Mesendoderm (in vitro differentiated cells): ENCODE results near the gene KITLG.

Source experiments
- DNase-seq: peaks from one replicate; pipeline ENCODE4 v3.0.0; 2013
- H2AK5ac ChIP-seq: 2 replicates; pipeline ENCODE4 v1.6.1; 2013; ENCODE audit warnings: low read length, inconsistent platforms
- H2BK120ac ChIP-seq: 2 replicates; pipeline ENCODE4 v1.6.1; 2013; ENCODE audit warnings: low read depth, mild to moderate bottlenecking, low read length, moderate library complexity, mixed read lengths
- H2BK15ac ChIP-seq: replicated peaks from 2 replicates; pipeline ENCODE4 v1.6.1; 2013; ENCODE audit warnings: low read depth, mild to moderate bottlenecking, moderate library complexity
- H2BK5ac ChIP-seq: 2 replicates; pipeline ENCODE4 v1.6.1; 2013; ENCODE audit warnings: low read length, inconsistent platforms
- H3K18ac ChIP-seq: 2 replicates; pipeline ENCODE4 v1.6.1; 2013; ENCODE audit warnings: mild to moderate bottlenecking, low read length, mixed read lengths
- H3K23ac ChIP-seq: one replicate; pipeline ENCODE4 v1.6.1; 2013; ENCODE audit warnings: low read length
- H3K27ac ChIP-seq: 2 replicates; pipeline ENCODE4 v1.5.1; 2013; ENCODE audit warnings: low read depth, mild to moderate bottlenecking, inconsistent platforms, low read length, moderate library complexity
- H3K27me3 ChIP-seq: 2 replicates; pipeline ENCODE4 v1.6.1; 2013; ENCODE audit warnings: low read length, control low read depth, mild to moderate bottlenecking, inconsistent platforms; ENCODE audit not compliant: insufficient read depth, poor library complexity
- H3K36me3 ChIP-seq: 2 replicates; pipeline ENCODE4 v1.6.1; 2013; ENCODE audit warnings: low read length, inconsistent platforms; ENCODE audit not compliant: control insufficient read depth, insufficient read depth
- H3K4ac ChIP-seq: one replicate; pipeline ENCODE4 v1.6.1; 2013; ENCODE audit warnings: low read depth, mild to moderate bottlenecking, low read length, moderate library complexity
- H3K4me1 ChIP-seq: 2 replicates; pipeline ENCODE4 v1.6.1; 2013; ENCODE audit warnings: low read depth, low read length, inconsistent platforms; ENCODE audit not compliant: control insufficient read depth
- H3K4me2 ChIP-seq: 2 replicates; pipeline ENCODE4 v1.6.1; 2013; ENCODE audit warnings: low read length
- H3K4me3 ChIP-seq: 2 replicates; pipeline ENCODE4 v1.5.1; 2013; ENCODE audit warnings: mild to moderate bottlenecking, low read length
- H3K56ac ChIP-seq: one replicate; pipeline ENCODE4 v1.6.1; 2013; ENCODE audit warnings: low read length
- H3K79me1 ChIP-seq: 2 replicates; pipeline ENCODE4 v1.6.1; 2013; ENCODE audit warnings: low read length, inconsistent platforms
- H3K79me2 ChIP-seq: 2 replicates; pipeline ENCODE4 v1.6.1; 2013; ENCODE audit warnings: mild to moderate bottlenecking, low read length; ENCODE audit not compliant: control insufficient read depth, insufficient read depth
- H3K9ac ChIP-seq: 2 replicates; pipeline ENCODE4 v1.6.1; 2013; ENCODE audit warnings: low read length, inconsistent platforms
- H4K5ac ChIP-seq: one replicate; pipeline ENCODE4 v1.6.1; 2013; ENCODE audit warnings: low read length
- H4K8ac ChIP-seq: one replicate; pipeline ENCODE4 v1.6.1; 2013; ENCODE audit warnings: low read depth, mild to moderate bottlenecking, control low read depth, low read length, moderate library complexity
- WGBS: extraction: QIAGEN DNeasy Blood & Tissue Kit; methylation state at CpG from one replicate; pipeline ENCODE4 v1.1.7; 2013; ENCODE audit warnings: low lambda C conversion rate, missing lambda C conversion rate; ENCODE audit not compliant: insufficient coverage; ENCODE audit errors: extremely low coverage; 5-methylcytosine and 5-hydroxymethylcytosine counted together

Gene KITLG

GRCh38 chr12:88575361-88575970 is 4.8 kb downstream of the KITLG start:
- H2AK5ac ChIP-seq = no peak overlapping the region
- peaks cover 7% of the 10 kb centered on the region for H3K79me1 ChIP-seq
- H3K27me3 ChIP-seq = no peaks in the 10 kb centered on the region
- no peak overlapping the region for H4K8ac ChIP-seq
- H3K4me2 ChIP-seq = no peak overlapping the region
- H3K36me3 ChIP-seq = no peaks in the 10 kb centered on the region
- no peak for DNase-seq
- H3K79me2 ChIP-seq = peaks cover 37% of the 10 kb centered on the region
- no peak overlapping the region for H3K27ac ChIP-seq
- no peak overlapping the region for H3K9ac ChIP-seq
- peaks cover 8% of the 10 kb centered on the region for H3K4me1 ChIP-seq
- no peak overlapping the region for H2BK5ac ChIP-seq
- no peak overlapping the region for H3K18ac ChIP-seq
- no peak overlapping the region for H2BK15ac ChIP-seq
- no peak overlapping the region for H3K4ac ChIP-seq
- H3K23ac ChIP-seq = no peak overlapping the region
- H2BK120ac ChIP-seq = no peak overlapping the region
- no peak overlapping the region for H3K56ac ChIP-seq
- no peak overlapping the region for H3K4me3 ChIP-seq
- no CpG with 5 or more reads among the region's 2 CpGs for WGBS
- H4K5ac ChIP-seq = no peak overlapping the region

- Histone ChIP-seq H3K4me1 (peaks cover 8% of the 10 kb centered on the region), H3K4ac (no peak overlapping the region), H3K36me3 (no peaks in the 10 kb centered on the region), H4K5ac (no peak overlapping the region), H3K9ac (no peak overlapping the region), H2BK120ac (no peak overlapping the region), H3K4me3 (no peak overlapping the region), H3K27ac (no peak overlapping the region), H3K56ac (no peak overlapping the region), H3K4me2 (no peak overlapping the region), H2AK5ac (no peak overlapping the region), H2BK5ac (no peak overlapping the region), H3K79me1 (peaks cover 7% of the 10 kb centered on the region), H3K79me2 (peaks cover 35% of the 10 kb centered on the region), H2BK15ac (no peak overlapping the region), H3K23ac (no peak overlapping the region), H4K8ac (no peak overlapping the region), H3K18ac (no peak overlapping the region), H3K27me3 (no peaks in the 10 kb centered on the region)
- peak; percentile 64 for DNase-seq
- WGBS = no CpG with 5 or more reads among the region's 2 CpGs
These were observed 6.0 kb downstream of the KITLG start for GRCh38 chr12:88574278-88574677.

- H4K8ac ChIP-seq = no peak overlapping the region
- no CpG with 5 or more reads among the region's 4 CpGs for WGBS
- no peak overlapping the region for H2BK5ac ChIP-seq
- H3K4me3 ChIP-seq = no peak overlapping the region
- no peak overlapping the region for H3K4me2 ChIP-seq
- H3K27me3 ChIP-seq = no peaks in the 10 kb centered on the region
- no peak overlapping the region for H3K27ac ChIP-seq
- peaks cover 7% of the 10 kb centered on the region for H3K79me1 ChIP-seq
- DNase-seq = no peak
- no peak overlapping the region for H3K9ac ChIP-seq
- no peak overlapping the region for H2BK120ac ChIP-seq
- no peak overlapping the region for H3K56ac ChIP-seq
- H2BK15ac ChIP-seq = no peak overlapping the region
- H3K18ac ChIP-seq = no peak overlapping the region
- H4K5ac ChIP-seq = no peak overlapping the region
- H3K4me1 ChIP-seq = peaks cover 8% of the 10 kb centered on the region
- no peak overlapping the region for H3K4ac ChIP-seq
- no peaks in the 10 kb centered on the region for H3K36me3 ChIP-seq
- H3K23ac ChIP-seq = no peak overlapping the region
- H2AK5ac ChIP-seq = no peak overlapping the region
- peaks cover 34% of the 10 kb centered on the region for H3K79me2 ChIP-seq
These were observed 6.7 kb downstream of the KITLG start for GRCh38 chr12:88573583-88573982.

GRCh38 chr12:88572781-88573549 is 7.3 kb downstream of the KITLG start:
- H3K4ac ChIP-seq = no peak overlapping the region
- no peak overlapping the region for H3K4me3 ChIP-seq
- no peak overlapping the region for H4K5ac ChIP-seq
- H3K9ac ChIP-seq = no peak overlapping the region
- H4K8ac ChIP-seq = no peak overlapping the region
- H3K27me3 ChIP-seq = no peaks in the 10 kb centered on the region
- H3K4me2 ChIP-seq = no peak overlapping the region
- no peak overlapping the region for H3K23ac ChIP-seq
- no peak overlapping the region for H2AK5ac ChIP-seq
- no CpG with 5 or more reads among the region's 4 CpGs for WGBS
- H3K79me2 ChIP-seq = peaks cover 33% of the 10 kb centered on the region
- no peak overlapping the region for H3K27ac ChIP-seq
- H3K18ac ChIP-seq = no peak overlapping the region
- peaks cover 8% of the 10 kb centered on the region for H3K4me1 ChIP-seq
- no peak for DNase-seq
- H3K79me1 ChIP-seq = peaks cover 7% of the 10 kb centered on the region
- H3K56ac ChIP-seq = no peak overlapping the region
- H2BK5ac ChIP-seq = no peak overlapping the region
- H2BK15ac ChIP-seq = no peak overlapping the region
- H2BK120ac ChIP-seq = no peak overlapping the region
- no peaks in the 10 kb centered on the region for H3K36me3 ChIP-seq

- peaks cover 33% of the 10 kb centered on the region for H3K79me2 ChIP-seq
- WGBS = no CpG with 5 or more reads among the region's 1 CpG
- no peak overlapping the region for H3K18ac ChIP-seq
- no peaks in the 10 kb centered on the region for H3K27me3 ChIP-seq
- H3K9ac ChIP-seq = no peak overlapping the region
- H4K8ac ChIP-seq = no peak overlapping the region
- H2AK5ac ChIP-seq = no peak overlapping the region
- H3K4me3 ChIP-seq = no peak overlapping the region
- H2BK5ac ChIP-seq = no peak overlapping the region
- H3K4me2 ChIP-seq = no peak overlapping the region
- no peak overlapping the region for H2BK120ac ChIP-seq
- no peak overlapping the region for H4K5ac ChIP-seq
- H2BK15ac ChIP-seq = no peak overlapping the region
- peaks cover 7% of the 10 kb centered on the region for H3K79me1 ChIP-seq
- no peak overlapping the region for H3K56ac ChIP-seq
- no peak overlapping the region for H3K27ac ChIP-seq
- DNase-seq = no peak
- peaks cover 8% of the 10 kb centered on the region for H3K4me1 ChIP-seq
- no peak overlapping the region for H3K4ac ChIP-seq
- no peaks in the 10 kb centered on the region for H3K36me3 ChIP-seq
- H3K23ac ChIP-seq = no peak overlapping the region
These were observed 8.7 kb downstream of the KITLG start for GRCh38 chr12:88571543-88571942.
